ENCODE data around the gene RGS3.

RGS3 gene

DNA sequence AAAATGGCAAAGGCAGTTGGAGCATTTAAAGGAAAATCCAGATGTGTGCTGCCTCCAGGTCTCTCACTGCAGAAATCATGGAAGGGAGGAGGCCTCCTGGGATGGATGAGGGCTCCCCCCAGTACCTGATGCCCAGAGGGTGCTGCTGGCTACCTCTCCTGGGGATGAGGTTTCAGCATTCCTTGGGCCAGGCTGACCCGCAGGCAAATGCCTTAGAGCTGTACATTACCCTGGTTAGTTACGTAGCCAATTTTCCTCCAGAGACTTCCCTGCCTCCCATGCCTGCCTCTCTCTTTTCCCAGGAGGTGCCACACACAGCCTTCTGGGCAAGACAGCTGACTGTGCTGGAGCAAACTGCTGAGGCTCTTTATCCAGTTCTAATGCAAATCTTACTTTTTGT, 65.3 kb downstream of the RGS3 start:
- TF ChIP-seq, protein P1, sequence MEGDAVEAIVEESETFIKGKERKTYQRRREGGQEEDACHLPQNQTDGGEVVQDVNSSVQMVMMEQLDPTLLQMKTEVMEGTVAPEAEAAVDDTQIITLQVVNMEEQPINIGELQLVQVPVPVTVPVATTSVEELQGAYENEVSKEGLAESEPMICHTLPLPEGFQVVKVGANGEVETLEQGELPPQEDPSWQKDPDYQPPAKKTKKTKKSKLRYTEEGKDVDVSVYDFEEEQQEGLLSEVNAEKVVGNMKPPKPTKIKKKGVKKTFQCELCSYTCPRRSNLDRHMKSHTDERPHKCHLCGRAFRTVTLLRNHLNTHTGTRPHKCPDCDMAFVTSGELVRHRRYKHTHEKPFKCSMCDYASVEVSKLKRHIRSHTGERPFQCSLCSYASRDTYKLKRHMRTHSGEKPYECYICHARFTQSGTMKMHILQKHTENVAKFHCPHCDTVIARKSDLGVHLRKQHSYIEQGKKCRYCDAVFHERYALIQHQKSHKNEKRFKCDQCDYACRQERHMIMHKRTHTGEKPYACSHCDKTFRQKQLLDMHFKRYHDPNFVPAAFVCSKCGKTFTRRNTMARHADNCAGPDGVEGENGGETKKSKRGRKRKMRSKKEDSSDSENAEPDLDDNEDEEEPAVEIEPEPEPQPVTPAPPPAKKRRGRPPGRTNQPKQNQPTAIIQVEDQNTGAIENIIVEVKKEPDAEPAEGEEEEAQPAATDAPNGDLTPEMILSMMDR (conservative IDR thresholded peaks at IDR 0.05; ENCODE audit: low read depth, low read length) = no peak
- DNase-seq (ENCODE audit: low read depth) = no peak
- no peak overlapping the region for H3K4me3 ChIP-seq (ENCODE audit: low read length)

DNA sequence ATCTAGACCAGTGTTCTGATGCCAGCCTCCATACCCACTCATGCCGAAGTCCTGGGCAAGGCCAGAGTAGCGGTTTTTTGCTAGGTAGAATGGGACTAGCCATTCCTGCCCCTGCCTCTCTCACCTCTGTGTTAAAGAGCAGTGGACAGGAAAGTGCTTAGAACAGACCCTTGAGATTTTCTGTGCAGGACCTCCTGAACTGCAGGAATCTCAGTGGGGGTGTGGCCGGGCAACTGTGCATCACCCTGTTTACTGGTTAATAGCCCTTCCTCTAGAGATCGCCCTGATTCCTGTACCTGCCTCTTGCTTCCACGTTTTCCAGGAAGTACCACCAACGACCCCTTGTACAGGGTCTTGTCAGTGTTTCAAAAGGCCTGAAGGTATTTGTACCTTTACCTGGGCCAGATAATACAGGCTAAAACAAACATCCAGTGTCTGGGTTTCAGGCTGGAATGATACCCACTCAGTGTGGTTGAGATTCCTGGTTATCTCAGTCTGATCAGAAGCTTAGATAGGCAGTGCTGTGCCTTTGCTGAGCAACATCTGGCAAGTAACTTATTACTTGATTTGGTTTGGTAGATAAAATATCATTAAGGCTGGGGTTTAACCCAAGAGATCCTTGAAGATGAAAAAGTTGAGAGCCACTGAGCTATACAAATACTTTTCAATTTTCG, 65.9 kb downstream of the RGS3 start:
- no peak for DNase-seq (ENCODE audit: low read depth)
- H3K4me3 ChIP-seq (ENCODE audit: low read length) = no peak overlapping the region
- TF ChIP-seq, protein P1 (conservative IDR thresholded peaks at IDR 0.05; ENCODE audit: low read depth, low read length) = no peak

DNA sequence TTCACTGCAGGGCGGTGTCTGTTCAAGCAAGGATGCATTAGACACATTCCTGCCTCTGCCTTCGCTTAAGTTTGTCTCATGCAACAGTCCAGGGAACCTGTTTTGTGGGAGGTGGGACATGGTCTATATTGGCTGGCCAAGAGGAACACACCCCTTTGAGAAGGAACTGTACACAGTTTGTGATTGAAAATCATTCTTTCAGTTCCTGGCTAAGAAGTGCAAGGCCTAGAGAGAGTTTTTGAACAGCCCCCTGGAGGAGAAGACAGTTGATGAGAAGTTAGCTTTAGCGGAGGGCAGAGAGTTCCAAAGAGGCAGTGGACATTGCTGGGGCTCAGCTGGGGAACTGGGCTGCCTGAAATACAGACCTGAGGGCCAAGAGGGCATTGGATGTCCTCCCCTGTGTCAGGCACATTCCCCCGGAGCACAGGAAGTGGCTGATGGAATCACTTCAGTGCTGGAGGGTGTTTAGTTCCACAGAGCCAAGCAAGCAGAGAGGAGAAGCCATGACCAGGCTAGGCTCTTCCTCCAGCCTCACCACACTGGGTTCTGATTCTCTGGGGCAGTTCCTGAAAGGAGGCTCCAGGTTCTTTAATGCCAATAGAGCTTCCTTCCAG, 66.6 kb downstream of the RGS3 start:
- TF ChIP-seq, protein P1 (conservative IDR thresholded peaks at IDR 0.05; ENCODE audit: low read depth, low read length) = no peak
- no peak for DNase-seq (ENCODE audit: low read depth)
- no peak overlapping the region for H3K4me3 ChIP-seq (ENCODE audit: low read length)

DNA sequence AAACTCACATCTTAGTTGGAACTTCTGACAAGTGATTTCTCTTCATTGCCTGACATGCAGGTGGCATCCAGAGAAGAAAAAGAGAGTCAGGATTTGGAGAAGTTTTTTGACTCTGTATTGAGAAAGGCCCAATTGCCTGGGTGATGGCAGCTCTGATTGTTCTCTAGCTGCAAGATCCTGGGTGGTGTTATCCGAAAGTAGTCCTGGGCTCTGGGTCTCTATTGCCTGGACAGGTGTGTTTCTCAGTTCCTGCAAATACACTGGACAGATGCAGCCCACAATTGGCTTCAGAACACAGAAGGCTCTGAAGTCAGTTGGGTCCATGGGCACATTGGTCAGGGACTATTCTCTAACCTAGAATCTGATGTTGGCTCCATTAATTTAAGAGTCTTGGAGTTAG, 67.4 kb downstream of the RGS3 start:
- TF ChIP-seq, protein P1 (conservative IDR thresholded peaks at IDR 0.05; ENCODE audit: low read depth, low read length) = no peak
- no peak for DNase-seq (ENCODE audit: low read depth)
- no peak overlapping the region for H3K4me3 ChIP-seq (ENCODE audit: low read length)

DNA sequence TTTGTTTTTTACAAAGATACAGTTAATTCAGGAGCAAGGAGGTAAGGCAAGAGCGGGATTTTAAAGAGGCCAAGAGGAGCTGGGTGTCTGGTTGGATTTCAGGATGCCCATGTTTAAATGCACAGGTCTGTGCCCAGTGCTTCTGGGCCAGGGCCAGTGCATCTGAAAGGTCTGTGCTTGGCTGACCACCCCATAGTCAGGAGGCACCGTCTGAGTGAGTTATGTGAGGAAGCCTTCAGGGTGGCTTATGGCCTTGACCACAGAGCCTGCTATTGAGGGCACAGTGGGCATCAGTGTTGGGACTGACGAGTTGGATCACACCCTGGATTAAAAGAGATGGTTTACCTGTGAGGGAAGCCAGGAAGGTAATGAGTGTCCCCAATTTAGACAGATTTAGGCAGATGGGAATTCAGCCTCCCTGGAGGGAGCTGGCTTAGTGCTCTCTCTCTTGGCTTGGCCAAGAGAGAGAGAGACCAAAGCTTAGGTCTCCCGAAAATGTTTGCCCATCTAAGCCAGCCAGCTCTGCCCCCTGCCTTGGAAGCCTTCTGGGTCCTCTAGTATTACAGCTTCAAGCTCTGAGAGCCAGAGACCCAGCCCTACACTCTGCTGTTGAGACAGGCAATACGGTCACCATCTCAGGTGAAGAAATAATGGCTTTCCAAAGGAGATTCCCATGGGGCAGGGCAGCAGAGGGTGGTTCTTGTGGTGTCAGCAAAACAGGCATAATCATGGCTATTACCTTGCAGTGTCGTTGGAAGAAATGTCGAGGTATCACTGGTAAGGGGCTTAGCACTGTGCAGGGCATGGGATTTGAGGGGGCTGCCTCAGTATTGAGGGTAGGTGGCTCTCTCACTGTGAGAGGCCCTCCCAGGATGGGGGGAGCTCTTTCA, 68.6 kb downstream of the RGS3 start:
- no peak for DNase-seq (ENCODE audit: low read depth)
- no peak overlapping the region for H3K4me3 ChIP-seq (ENCODE audit: low read length)
- TF ChIP-seq, protein P1 (conservative IDR thresholded peaks at IDR 0.05; ENCODE audit: low read depth, low read length) = no peak

DNA sequence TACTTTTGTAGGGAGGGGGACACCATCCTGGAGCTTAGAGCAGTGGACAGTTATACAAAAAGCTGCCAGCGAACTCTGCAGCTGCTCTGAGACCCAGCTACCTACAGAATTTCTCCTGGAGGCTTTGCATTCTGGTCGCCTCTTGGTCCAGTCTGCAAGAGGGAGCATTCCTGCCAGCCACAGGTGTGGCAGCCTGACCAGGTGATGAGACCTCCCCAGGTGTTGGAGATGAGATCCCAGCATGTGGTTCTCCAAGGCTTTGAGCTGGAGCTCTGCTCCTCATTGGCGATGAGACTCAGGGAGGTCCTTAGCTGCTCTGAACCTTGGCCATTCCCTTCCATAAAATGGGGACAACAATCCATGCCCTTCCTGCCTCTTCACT, 69.3 kb downstream of the RGS3 start:
- DNase-seq (ENCODE audit: low read depth) = no peak
- TF ChIP-seq, protein P1 (conservative IDR thresholded peaks at IDR 0.05; ENCODE audit: low read depth, low read length) = no peak
- no peak overlapping the region for H3K4me3 ChIP-seq (ENCODE audit: low read length)

All from retinal pigment epithelial cell (primary cell).